Stomach (tissue), 9 donors: ENCODE measurements around the gene SPOCD1. TPM values are rescaled to one million over a fixed set of nuclear protein-coding genes. Genes with fewer than 3 reads are reported as not detected.

Experiments used
- DNase-seq, 2 donors: peaks; one replicate each; pipeline versions ENCODE4 v3.0.0 to v3.0.0-alpha.2; 2013 to 2019
- H3K27ac ChIP-seq, 5 donors: fragments of 200-600 bp in 4 of 5; sonication (generic) in 4 of 5; one replicate each; pipeline ENCODE4 v1.5.1; 2013 to 2019; ENCODE audit warnings: mild to moderate bottlenecking in 1 of 5, moderate library complexity in 1 of 5
- H3K27me3 ChIP-seq, 3 donors: fragments of 200-600 bp; sonication (generic); one replicate each; pipeline ENCODE4 v1.5.1; 2017 to 2019; ENCODE audit warnings: mixed run types in 1 of 3
- H3K36me3 ChIP-seq, 4 donors: fragments of 200-600 bp; sonication (generic); 1 replicate in 3 of 4; 2 replicates in 1 of 4; pipeline ENCODE4 v1.5.1; 2016 to 2019
- H3K4me1 ChIP-seq, 4 donors: fragments of 200-600 bp; sonication (generic); one replicate each; pipeline ENCODE4 v1.5.1; 2016 to 2019
- H3K4me3 ChIP-seq, 4 donors: fragments of 200-600 bp; sonication (generic) in 3 of 4; one replicate each; pipeline ENCODE4 v1.5.1; 2016 to 2019; ENCODE audit warnings: mild to moderate bottlenecking in 1 of 4
- H3K9me3 ChIP-seq, 4 donors: fragments of 200-600 bp; sonication (generic); one replicate each; pipeline ENCODE4 v1.5.1; 2016 to 2019
- EP300 ChIP-seq: sonication (generic); formaldehyde crosslinking; IDR thresholded peaks from one replicate; pipeline ENCODE4 v1.6.1; 2017; ENCODE audit warnings: antibody characterized with exemption
- POLR2A ChIP-seq, 4 donors: fragments of 450-650 bp; IDR thresholded peaks; one replicate each; pipeline ENCODE4 v1.6.1; 2016; ENCODE audit warnings: antibody characterized with exemption in 4 of 4, control low read depth in 2 of 4, mild to moderate bottlenecking in 1 of 4, moderate library complexity in 1 of 4
- POLR2AphosphoS5 ChIP-seq, 3 donors: sonication (generic); formaldehyde crosslinking; IDR thresholded peaks; one replicate each; pipeline ENCODE4 v1.6.1; 2016; ENCODE audit warnings: antibody characterized with exemption in 3 of 3
- WGBS, 5 donors: extraction: QIAGEN DNeasy Blood & Tissue Kit in 3 of 5; methylation state at CpG; one replicate each; pipeline versions ENCODE4 v1.1.5 to v1.1.7; 2013 to 2018; 5-methylcytosine and 5-hydroxymethylcytosine counted together
- intact Hi-C: fragments of 100-400 bp; cut with DNase I; formaldehyde crosslinking; loops from one replicate; pipeline ENCODE4 v1.15.1; 2023; ENCODE audit warnings: low total_unique reads
- polyA plus RNA-seq, 3 donors: library from polyadenylated mRNA; stranded (reverse); fragments of 200-250 nt; gene quantifications; one replicate each; pipeline ENCODE4 v1.2.3, GENCODE V29; 2013
- total RNA-seq, 5 donors: library from RNA; depleted of rRNA; stranded (reverse); fragments of >200 nt; gene quantifications; one replicate each; pipeline versions ENCODE4 v1.1.0 to v1.2.3, GENCODE V29; 2014 to 2016
- TF ChIP-seq, protein P1 (sequence below), 7 experiments: fragments of 450-650 bp in 4 of 7; fragments of 200-600 bp in 3 of 7; sonication (generic) in 3 of 7; IDR thresholded peaks; one replicate each; pipeline ENCODE4 v1.5.1; 2016 to 2019; ENCODE audit warnings: antibody characterized with exemption in 7 of 7, control low read depth in 2 of 7, mild to moderate bottlenecking in 1 of 7
- donor health status: healthy with polysubstance abuse.
- donor health status: Bipolar disorder and iron deficiency.
- donor health status: healthy.

The SPOCD1 gene
- total and polyA plus RNA-seq, 8 donors = 0.55 to 11.1 (median 4.5) TPM; not detected in 1

DNA sequence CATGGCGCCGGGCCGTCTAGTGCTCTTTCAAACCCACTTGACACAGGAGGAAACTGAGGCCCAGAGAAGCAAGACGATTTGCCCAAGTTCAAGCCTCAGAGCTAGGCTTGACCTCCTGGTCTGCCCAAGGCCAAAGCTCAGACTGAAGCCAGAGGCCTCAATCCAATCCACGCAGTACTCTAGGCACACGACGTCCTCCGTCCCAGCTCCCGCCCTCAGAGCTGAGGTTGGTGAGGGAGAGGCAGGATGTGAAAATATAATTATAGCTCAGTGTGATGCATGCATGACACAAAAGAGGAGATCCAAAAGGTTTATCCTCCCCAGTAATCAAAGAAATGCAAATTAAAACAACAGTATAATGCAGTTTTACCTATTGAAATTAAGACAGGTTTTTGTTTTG is 36.1 kb downstream of the SPOCD1 start:
- H3K27ac ChIP-seq = no peak overlapping the region
- peaks cover 0 to 23% (median 16%) of the 10 kb centered on the region in 4 donors for H3K4me1 ChIP-seq
- TF ChIP-seq EP300 (no peak), POLR2A (IDR thresholded peaks at IDR 0.05) (no peak), POLR2AphosphoS5 (IDR thresholded peaks at IDR 0.05) (no peak)
- TF ChIP-seq, protein P1, sequence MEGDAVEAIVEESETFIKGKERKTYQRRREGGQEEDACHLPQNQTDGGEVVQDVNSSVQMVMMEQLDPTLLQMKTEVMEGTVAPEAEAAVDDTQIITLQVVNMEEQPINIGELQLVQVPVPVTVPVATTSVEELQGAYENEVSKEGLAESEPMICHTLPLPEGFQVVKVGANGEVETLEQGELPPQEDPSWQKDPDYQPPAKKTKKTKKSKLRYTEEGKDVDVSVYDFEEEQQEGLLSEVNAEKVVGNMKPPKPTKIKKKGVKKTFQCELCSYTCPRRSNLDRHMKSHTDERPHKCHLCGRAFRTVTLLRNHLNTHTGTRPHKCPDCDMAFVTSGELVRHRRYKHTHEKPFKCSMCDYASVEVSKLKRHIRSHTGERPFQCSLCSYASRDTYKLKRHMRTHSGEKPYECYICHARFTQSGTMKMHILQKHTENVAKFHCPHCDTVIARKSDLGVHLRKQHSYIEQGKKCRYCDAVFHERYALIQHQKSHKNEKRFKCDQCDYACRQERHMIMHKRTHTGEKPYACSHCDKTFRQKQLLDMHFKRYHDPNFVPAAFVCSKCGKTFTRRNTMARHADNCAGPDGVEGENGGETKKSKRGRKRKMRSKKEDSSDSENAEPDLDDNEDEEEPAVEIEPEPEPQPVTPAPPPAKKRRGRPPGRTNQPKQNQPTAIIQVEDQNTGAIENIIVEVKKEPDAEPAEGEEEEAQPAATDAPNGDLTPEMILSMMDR (IDR thresholded peaks at IDR 0.05) = no peak
- no peaks in the 10 kb centered on the region for H3K9me3 ChIP-seq
- H3K4me3 ChIP-seq = no peak overlapping the region
- H3K36me3 ChIP-seq = no peaks in the 10 kb centered on the region
- DNase-seq = no peak
- 90 to 93% (median 93%) methylated on average over 9 of the region's 9 CpGs for WGBS, 5 donors
- peaks cover 0 to 34% (median 11%) of the 10 kb centered on the region in 3 donors for H3K27me3 ChIP-seq
- intact Hi-C loops = no loop called here

DNA sequence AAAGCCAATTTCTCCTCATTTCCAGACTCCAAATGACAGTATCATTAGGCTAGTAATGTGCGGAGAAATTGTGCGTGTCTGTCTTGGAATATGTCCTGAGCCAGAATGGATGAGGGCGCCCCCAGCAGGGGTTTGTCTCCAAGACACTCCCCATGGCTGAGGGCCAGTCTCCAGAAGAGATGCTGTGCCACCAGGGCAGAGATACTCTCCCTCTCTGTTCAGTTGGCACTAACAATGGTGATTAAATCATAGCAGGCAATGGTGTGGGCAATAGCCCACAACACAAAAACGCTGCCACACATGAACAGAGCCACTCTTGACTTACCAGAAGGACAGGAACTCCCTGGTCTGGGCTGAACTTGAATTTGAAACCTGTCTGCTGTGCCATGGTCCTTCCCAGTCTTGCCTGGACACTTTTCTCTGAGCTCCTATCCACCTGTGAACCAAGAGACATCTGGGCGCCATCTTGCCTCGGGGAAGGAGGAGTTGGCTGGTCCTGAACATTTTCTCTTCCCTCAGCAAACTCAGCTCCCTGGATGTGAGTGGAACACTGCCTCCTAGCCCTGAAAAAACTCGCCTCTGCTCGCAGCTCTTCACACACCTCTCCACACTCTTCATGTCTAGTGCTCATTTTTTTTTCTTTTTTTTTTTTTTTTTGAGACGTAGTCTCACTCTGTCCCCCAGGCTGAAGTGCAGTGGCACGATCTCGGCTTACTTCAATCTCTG is 36.9 kb downstream of the SPOCD1 start:
- 91 to 95% (median 93%) methylated on average over 10 to 11 of the region's 11 CpGs for WGBS, 5 donors
- H3K36me3 ChIP-seq = no peaks in the 10 kb centered on the region
- no peak for DNase-seq
- no peaks in the 10 kb centered on the region for H3K9me3 ChIP-seq
- peaks cover 0 to 23% (median 16%) of the 10 kb centered on the region in 4 donors for H3K4me1 ChIP-seq
- no peak overlapping the region for H3K27ac ChIP-seq
- H3K27me3 ChIP-seq = peaks cover 0 to 41% (median 16%) of the 10 kb centered on the region in 3 donors
- H3K4me3 ChIP-seq = no peak overlapping the region
- TF ChIP-seq, protein P1 (IDR thresholded peaks at IDR 0.05) = no peak
- TF ChIP-seq POLR2AphosphoS5 (IDR thresholded peaks at IDR 0.05) = no peak
- no peak for TF ChIP-seq POLR2A (IDR thresholded peaks at IDR 0.05)
- TF ChIP-seq EP300 = no peak
- intact Hi-C loops = no loop called here

DNA sequence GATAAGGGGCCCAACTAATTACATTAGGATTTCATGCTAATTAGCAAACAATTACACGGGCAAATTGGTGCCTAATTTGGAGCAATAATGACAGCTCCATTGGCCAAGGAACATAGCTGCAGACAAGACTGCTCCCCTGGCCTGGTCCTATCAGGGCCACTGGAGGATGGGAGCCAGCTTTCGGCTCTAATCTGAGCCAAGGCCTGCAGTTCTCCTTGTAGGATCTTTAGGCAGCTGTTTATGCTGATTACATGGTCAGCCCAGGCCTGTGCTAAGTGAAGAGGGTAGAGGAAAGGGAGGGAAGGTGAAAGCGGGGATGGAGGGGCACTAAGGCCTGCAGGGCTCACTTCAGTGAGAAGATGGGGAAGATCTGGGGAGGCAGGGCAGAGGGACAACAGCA is 39.3 kb downstream of the SPOCD1 start:
- H3K9me3 ChIP-seq = no peaks in the 10 kb centered on the region
- no peaks in the 10 kb centered on the region for H3K36me3 ChIP-seq
- intact Hi-C loops = no loop called here
- H3K27ac ChIP-seq = no peak overlapping the region
- 59 to 77% (median 65%) methylated on average over 3 of the region's 3 CpGs for WGBS, 5 donors
- H3K27me3 ChIP-seq = peaks cover 11 to 65% (median 37%) of the 10 kb centered on the region in 3 donors
- TF ChIP-seq EP300 = no peak
- TF ChIP-seq POLR2A (IDR thresholded peaks at IDR 0.05) = no peak
- TF ChIP-seq, protein P1 (IDR thresholded peaks at IDR 0.05) = no peak
- TF ChIP-seq POLR2AphosphoS5 (IDR thresholded peaks at IDR 0.05) = no peak
- peaks cover 13 to 22% (median 21%) of the 10 kb centered on the region in 4 donors for H3K4me1 ChIP-seq
- DNase-seq = no peak
- no peak overlapping the region for H3K4me3 ChIP-seq

DNA sequence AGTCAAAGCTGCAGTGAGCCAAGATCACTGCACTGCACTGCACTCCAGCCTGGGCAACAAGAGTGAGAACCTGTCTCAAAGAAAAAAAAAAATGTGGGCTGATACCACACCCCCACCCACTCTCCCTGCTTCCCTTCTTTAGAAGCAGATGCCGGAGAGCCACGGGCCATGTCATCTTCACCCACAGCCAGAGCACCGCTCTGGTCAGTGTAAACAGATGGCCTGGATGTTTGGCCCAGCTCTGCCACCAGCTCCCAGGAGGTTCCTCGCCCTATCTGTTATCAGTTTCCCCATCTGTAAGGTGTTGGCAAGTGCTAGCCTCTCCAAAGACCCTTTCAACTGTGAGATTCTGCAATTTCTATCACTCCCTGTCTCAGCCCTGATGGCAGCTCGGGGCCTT is 39.8 kb downstream of the SPOCD1 start:
- no peak overlapping the region for H3K4me3 ChIP-seq
- H3K9me3 ChIP-seq = no peaks in the 10 kb centered on the region
- DNase-seq = no peak
- intact Hi-C loops = no loop called here
- no peaks in the 10 kb centered on the region for H3K36me3 ChIP-seq
- H3K27me3 ChIP-seq = peaks cover 11 to 70% (median 40%) of the 10 kb centered on the region in 3 donors
- TF ChIP-seq POLR2A (IDR thresholded peaks at IDR 0.05) = no peak
- TF ChIP-seq, protein P1 (IDR thresholded peaks at IDR 0.05) = no peak
- TF ChIP-seq EP300 = no peak
- no peak for TF ChIP-seq POLR2AphosphoS5 (IDR thresholded peaks at IDR 0.05)
- peaks cover 13 to 17% (median 16%) of the 10 kb centered on the region in 4 donors for H3K4me1 ChIP-seq
- no peak overlapping the region for H3K27ac ChIP-seq
- 81 to 94% (median 88%) methylated on average over 5 of the region's 5 CpGs for WGBS, 5 donors
